GM12864 (cell line): ENCODE data around the gene NUDT11.

Source experiments
- DNase-seq: peaks from one replicate; pipeline ENCODE4 v3.0.0-alpha.2; 2011; ENCODE audit warnings: low read depth
- H3K4me3 ChIP-seq: 2 replicates; pipeline ENCODE4 v1.5.1; 2011; ENCODE audit warnings: mild to moderate bottlenecking, low read depth, low read length, control low read depth
- TF ChIP-seq, protein P1 (sequence below): IDR thresholded peaks from 2 replicates; pipeline ENCODE4 v1.5.1; 2011; ENCODE audit warnings: low read depth, mild to moderate bottlenecking, moderate library complexity, low read length, control low read depth, inconsistent platforms; ENCODE audit errors: missing control alignments

Gene NUDT11

DNA sequence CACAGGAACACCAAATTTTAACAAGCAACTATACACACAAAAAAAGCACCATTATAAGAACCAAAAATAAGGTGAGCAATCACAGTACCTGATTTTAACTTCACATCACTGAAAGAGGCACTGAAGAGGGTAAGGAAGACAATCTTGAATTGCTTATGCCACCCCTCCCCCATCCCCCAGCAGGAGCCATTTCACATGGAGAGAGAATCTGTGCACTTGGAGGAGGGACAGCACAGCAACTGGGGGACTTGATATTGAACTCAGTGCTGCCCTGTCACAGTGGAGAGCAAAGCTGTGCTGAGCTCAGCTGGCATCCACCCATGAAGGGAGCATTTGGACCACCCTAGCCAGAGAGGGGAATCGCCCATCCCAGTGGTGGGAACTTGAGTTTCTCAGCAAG, 56.0 kb downstream of the NUDT11 start:
- no peak for DNase-seq
- TF ChIP-seq, protein P1, sequence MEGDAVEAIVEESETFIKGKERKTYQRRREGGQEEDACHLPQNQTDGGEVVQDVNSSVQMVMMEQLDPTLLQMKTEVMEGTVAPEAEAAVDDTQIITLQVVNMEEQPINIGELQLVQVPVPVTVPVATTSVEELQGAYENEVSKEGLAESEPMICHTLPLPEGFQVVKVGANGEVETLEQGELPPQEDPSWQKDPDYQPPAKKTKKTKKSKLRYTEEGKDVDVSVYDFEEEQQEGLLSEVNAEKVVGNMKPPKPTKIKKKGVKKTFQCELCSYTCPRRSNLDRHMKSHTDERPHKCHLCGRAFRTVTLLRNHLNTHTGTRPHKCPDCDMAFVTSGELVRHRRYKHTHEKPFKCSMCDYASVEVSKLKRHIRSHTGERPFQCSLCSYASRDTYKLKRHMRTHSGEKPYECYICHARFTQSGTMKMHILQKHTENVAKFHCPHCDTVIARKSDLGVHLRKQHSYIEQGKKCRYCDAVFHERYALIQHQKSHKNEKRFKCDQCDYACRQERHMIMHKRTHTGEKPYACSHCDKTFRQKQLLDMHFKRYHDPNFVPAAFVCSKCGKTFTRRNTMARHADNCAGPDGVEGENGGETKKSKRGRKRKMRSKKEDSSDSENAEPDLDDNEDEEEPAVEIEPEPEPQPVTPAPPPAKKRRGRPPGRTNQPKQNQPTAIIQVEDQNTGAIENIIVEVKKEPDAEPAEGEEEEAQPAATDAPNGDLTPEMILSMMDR, result no peak
- no peak overlapping the region for H3K4me3 ChIP-seq
